LHCN-M2 (cell line): ENCODE data around the gene FAM3A. TPM values are rescaled to one million over a fixed set of nuclear protein-coding genes. Genes with fewer than 3 reads are reported as not detected.
"Not testable (repeated sequence)": the region's sequence is repeated elsewhere in the genome, so short reads cannot be mapped to it uniquely, and the experiment has no call there.

Source experiments
- DNase-seq: peaks from one replicate; pipeline ENCODE4 v3.0.0-alpha.2; 2012; ENCODE audit warnings: low read depth
- total RNA-seq: library from RNA; depleted of rRNA; stranded (reverse); fragments of >200 nt; gene quantifications from 2 replicates; pipeline ENCODE4 v1.2.3, GENCODE V29; 2014

FAM3A gene
- total RNA-seq, 1 experiment from 2014 or later = 46.5 TPM

DNA sequence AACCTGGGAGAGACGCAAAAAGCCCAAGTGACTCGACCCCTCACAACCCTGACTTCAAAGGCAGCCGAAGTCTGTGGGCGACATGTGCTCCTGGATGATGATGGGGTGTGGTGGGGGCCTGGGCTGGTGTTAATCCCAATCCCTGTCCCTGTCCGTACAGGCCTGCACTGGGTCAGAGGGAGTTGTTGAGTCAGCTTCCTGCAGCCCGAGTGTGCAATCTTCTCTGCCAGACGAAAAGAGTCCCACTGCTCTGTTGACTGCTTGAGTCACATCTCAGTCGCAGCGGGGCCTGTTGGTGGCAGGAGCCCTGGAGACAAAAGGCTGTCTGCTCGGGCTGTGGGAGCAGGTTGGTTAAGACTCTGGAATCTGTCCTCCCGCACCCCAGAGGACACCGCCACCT is 10.3 kb downstream of the FAM3A start:
- DNase-seq = peak; percentile 43

DNA sequence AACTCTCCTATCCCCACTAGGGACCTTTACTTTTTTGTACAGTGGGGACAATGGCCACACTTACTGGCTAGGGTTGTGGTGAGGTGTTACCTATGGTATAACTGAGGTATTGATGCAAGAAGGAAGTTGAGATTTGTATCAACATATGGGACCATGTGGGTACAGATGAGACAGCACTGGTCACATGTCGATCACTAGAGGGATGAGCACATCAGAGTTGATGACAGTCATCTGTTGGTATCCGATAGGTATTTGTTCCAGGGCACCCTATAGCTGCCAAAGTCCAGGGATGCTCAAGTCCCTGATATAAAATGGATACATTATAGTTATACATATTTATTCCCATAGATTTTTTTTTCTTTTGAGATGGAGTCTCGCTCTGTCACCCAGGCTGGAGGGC is 13.0 kb downstream of the FAM3A start:
- no peak for DNase-seq

DNA sequence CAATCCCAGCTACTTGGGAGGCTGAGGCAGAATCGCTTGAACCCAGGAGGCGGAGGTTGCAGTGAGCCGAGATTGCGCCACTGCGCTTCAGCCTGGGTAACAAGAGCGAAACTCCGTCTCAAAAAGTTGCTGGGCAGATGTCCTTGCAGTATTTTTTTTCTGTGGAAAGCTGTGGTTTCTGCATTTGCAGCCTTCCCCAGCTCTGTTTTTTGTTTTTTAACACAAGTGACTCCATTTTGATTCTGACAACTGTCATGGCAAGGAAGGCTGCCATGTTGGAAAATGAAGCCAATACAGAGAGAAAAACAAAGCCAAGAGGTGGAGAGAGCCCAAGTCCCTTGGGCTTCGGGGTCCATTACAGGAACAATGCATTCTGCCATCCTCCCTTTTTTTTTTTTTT is 13.9 kb downstream of the FAM3A start:
- DNase-seq = no peak

DNA sequence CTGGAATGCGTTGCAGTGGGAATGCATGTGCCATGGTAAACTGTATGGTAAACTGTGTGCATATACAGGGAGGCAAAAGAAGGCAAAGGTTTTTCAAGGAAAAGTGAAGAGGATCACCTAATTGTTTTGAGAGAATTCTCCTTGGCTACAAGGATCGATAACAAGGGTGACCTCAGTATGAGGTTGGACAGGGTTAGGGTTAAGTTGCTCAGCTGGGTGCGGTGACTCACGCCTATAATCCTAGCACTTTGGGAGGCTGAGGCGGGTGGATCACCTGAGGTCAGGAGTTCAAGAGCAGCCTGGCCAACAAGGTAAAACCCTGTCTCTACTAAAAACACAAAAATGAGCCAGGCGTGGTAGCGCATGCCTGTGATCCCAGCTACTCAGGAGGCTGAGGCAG is 14.6 kb downstream of the FAM3A start:
- DNase-seq = not testable (repeated sequence)

DNA sequence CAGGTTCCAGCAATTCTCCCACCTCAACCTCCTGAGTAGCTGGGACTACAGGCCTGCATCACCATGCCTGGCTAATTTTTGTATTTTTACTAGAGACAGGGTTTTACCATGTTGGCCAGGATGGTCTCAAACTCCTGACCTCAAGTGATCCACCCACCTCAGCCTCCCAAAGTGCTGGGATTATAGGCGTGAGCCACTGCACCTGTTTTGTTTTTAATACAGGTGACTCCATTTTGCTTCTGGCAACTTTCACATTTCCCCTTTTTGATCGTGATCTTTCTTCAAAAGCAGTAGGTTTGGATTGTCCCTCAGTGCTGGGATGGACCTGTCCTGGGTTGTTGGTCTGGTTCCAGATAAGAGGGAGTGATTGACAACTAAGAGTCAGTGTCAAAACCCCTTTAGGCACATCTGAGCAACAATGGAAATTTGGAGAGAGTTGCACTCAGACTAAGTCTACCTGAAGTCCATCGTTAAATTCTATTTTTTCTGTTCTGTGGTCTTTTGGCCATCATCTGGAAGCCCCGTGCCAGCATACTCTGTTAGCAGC is 19.4 kb downstream of the FAM3A start:
- not testable (repeated sequence) for DNase-seq

DNA sequence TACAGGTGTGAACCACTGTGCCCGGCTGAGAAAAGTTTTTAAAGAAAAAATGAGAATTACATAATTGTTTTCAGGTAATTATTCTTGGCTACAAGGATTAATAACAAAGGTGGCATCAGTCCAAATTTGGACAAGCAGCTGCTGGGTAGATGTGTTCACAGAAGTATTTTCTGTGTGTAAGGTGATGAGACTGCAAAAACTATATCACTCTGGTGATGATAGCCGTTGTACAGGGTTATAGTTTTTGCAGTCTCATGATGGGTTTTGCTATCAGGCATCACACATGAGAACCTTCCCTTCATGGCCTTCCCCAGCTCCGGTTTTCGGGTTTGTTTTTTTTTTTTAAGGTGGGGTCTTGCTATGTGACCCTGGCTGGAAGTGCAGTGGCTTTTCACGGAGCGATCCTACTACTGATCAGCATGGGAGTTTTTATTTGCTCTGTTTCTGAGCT is 20.5 kb downstream of the FAM3A start:
- no peak for DNase-seq

DNA sequence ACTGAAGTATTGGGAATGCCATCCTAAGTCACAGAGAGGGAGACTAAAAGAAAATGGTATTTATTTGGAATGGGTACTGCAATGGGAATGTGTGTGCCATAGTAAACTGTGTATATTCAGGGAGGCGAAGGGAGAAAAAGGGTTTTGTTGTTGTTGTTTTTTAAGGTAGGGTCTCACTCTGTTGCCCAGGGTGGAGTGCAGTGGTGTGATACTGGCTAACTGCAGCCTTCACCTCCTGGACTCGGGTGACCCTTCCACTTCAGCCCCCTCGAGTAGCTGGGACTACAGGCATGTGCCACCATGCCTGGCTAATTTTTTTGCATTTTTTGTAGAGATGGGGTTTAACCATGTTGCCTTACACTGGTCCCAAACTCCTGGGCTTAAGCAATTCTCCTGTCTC is 21.3 kb downstream of the FAM3A start:
- DNase-seq = no peak

DNA sequence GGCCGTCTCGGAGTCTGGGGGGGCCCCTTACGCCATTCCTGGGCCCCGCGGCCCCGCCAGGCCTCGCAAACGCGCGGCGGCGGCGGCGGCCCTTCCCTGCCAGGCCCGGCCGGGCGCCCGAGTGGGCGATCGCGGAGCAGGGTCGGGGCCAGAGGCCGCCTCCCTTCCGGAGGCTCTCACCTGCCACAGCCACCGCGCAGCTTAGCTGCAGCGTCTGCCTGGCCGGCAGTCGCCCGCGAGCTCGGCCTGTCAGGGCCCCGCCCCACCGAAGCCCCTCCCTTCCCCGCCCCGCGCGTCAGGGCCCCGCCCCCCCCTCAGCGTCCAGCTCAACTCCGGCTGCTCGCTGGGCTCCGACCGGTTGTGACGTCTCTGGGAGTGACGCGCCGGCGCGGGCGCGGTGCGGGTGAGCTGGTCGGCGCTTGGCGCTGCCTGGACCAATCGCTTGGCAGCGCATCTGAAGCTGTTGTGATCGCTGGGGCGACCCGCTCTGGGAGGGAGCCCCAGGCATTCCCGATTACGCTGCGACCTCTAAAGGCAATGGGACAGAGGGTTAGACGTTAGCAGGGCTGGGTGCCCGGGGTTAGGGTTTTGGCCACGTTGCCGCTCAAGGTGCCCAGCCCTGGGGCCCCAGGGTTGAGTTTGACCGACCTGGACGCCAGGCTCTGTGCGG is 25.5 kb downstream of the FAM3A start, which contains the start of gene SLC10A3:
Gene SLC10A3 (minus strand): TSS at position 216 of the 670 bp plus-strand sequence. CDS start 1,689 bp downstream, outside the sequence.
- peak; percentile 90 for DNase-seq

DNA sequence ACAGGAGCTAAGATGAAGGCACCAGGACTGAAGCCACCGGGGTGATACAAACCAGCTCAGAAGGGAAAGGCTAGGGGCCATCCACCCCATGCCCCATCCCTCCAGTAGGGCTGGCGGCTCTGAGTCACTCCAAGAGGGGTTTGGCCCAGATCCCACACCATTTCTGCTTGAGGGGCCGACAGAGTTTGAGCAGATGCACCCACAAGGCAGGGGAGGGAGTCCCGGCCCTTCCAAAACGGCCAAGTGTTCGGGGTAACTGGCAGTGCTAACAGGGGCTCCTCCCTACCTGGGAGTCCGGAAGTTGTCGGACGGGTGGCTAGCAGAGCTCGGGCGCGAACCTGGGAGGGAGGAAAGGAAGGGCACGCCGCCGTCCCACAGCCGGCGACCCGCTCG is 26.0 kb downstream of the FAM3A start:
- DNase-seq = peak; percentile 67

DNA sequence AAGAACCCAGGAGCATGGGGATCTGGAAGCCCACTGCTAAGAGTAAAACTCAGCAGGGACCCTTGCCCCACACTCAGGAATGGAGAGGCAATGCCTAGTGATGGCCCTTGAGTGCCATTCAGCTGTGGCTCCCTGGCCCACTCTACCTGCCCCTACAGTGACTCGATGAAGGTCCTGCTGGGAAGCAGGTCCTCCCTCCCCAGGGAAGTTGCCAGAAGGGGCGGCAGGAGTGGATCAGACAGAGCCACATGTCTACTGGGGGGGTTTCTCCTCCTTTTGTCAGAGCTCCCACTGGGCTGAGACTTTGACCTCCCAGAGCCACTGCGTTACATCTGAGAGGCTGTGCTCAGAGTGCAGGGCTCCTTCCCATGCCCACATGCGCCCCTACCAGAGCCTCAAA is 26.9 kb downstream of the FAM3A start:
- DNase-seq = no peak

DNA sequence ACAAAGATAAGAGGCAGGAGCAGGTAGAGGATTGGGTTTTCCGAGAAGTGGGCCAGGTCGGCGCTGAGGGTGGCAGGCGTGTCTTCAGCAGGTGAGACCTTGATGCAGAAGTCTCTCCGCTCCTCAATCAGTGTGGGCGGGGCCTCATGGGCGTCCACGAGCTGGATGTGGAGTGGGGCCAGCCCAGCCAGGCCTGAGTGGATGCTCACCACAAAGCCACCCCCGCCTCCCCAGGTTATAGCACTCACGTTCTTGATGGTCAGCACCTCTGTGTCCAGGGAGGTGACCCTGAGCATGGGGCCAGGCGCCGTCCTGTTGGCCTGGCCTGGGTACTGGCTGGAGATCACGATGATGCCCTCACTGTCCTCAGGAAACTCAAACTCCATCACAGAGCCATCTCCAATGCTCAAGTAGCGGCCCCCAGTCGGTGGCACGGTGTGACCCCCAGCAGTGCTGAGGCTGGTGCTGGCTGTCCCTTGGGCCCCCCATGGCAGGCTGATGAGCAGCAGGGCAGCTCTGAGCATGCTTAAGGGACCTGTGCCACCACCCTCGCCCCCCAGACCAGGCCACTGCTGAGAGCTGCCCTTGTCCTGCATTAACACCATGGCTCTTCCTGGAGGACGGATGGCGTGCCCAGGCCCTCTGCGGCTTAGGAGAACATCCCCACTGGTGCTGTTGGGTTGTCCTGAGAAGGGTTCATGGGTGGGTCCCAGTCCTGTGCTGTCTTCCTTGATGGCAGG is 27.5 kb downstream of the FAM3A start:
- DNase-seq = no peak

DNA sequence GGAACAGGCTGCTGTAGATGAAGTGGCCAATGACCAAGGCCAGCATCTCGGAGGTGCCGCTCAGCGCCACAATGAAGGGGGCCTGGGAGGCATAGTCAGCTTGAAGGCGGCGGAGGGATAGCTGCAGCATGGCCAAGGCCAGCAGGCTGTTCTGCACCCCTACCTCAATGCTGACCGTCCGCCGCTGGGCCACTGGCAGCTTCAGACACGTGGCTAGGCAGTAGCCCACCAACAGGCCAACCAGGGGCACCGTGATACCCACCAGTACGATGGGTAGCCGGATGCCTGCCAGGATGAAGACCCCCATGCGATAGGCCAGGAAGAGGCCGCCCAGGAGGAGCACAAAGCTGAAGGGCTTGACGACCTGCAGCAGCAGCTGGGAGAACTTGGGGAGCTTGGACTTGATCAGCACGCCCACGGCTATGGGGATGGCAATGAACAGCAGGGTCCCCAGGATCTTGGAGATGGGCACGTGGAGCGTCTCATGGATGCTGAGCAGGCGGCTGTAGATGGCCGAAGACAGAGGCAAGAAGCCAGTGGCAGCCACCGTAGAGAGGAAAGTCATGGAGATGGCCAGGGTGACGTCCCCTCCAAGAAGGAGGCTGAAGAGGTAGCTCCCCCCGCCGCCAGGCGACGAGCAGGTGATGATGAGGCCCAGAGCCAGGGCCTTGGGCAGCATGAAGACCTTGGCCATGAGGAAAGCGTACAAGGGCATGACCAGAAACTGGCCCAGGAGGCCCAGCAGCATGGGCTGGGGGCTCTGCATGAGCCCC is 28.3 kb downstream of the FAM3A start:
- no peak for DNase-seq

DNA sequence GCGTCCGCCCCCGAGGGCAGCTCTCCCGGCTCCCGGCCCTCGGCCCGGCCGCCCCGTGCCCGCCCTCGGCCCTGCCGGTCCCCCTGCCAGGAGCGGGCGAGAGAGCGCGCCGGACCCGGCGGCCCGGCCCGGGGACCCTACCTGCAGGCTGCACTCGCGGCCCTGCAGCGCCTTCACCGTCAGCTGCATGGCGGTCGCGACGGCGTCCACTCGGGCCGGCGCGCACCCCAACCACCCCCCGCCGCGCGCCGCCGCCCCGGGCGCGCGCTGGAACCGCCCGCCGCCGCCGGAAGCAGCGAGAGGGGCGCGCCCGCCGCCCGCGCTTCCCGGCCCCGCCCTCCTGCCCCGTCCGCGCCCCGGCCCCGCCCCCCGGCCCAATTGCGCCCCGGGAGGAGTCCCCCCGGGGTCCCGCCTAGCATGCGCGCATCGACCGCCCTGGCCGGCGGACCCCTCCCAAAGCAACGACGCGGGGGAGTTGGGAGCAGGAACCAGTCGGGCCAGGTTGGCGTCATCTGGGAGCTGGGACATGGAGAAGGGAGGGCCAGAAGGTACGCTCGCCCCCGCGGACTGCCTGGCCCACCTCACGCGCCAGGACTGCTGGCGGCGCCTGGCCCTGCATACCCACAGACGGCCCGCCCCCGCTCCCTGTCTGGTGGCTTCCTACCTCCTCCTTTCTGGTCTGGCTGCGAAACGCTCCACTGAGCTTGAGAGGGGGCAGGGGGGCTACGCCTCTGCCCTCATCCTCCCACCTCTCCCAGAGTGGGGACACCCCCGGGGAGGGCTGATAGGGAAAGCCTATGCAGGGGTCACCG is 29.4 kb downstream of the FAM3A start, which contains the start of gene UBL4A:
Gene UBL4A (minus strand): TSS at position 220 of the 812 bp plus-strand sequence. CDS start 31 bp downstream, at position 189.
- DNase-seq = no peak

DNA sequence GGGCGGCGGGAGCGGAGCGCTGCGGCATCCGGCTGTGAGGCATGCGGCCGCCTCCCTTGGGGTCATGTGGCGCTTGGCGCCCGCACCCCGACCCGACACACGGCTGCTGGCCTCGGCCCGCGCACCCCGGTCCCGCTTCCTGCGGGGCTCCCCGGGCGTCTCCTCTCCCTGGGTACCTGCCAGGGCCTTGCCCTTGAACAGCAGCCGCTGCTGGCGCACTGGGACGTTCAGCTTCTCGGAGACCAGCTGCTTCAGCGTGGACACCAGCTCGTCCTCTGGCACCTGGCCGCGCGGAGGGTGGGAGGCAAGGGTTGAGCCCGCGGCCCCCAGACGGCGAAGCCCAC is 30.0 kb downstream of the FAM3A start:
- no peak for DNase-seq

DNA sequence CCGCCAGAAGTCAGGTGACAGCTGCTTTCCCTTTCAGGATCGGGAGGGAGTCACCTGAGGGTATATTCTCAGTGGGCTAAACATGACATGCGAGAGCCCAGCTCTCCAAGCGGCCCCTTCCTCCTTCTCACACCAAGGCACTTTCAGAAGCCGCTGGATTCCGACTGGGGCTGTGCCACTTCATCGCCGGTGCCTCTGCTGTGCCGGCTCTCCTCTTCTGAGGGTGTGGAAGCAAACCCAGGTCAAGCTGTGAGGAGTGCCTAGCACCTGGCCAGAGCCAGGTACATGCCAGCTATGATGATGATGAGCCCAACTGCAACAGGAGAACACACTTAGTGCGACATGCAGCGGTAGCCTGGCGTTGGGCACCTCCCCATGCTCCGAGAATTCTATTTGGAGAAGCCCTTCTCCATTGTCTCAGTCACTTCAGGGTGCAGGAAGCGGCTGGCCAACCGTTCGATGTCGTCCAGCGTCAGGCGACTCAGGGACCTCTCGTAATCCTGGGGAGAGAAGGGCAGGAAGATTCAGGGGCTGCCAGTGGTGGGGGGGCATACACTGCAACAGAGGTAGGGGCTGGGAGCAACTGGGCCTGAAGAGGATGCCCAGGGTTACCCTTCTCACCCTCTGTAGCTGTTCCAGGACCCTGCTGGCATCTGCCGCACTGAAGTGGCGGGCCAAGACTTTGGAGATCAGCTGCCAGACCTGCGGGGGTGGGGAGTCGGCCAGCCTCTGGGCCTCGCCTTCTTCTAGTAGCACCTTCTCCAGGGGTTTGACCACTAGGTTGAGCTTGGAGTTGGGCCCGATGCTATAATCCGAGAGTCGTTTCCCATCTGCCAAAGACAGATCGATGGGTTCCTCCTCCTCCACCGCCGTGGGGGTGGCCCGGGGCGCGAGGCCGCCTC is 30.6 kb downstream of the FAM3A start:
- DNase-seq = no peak

DNA sequence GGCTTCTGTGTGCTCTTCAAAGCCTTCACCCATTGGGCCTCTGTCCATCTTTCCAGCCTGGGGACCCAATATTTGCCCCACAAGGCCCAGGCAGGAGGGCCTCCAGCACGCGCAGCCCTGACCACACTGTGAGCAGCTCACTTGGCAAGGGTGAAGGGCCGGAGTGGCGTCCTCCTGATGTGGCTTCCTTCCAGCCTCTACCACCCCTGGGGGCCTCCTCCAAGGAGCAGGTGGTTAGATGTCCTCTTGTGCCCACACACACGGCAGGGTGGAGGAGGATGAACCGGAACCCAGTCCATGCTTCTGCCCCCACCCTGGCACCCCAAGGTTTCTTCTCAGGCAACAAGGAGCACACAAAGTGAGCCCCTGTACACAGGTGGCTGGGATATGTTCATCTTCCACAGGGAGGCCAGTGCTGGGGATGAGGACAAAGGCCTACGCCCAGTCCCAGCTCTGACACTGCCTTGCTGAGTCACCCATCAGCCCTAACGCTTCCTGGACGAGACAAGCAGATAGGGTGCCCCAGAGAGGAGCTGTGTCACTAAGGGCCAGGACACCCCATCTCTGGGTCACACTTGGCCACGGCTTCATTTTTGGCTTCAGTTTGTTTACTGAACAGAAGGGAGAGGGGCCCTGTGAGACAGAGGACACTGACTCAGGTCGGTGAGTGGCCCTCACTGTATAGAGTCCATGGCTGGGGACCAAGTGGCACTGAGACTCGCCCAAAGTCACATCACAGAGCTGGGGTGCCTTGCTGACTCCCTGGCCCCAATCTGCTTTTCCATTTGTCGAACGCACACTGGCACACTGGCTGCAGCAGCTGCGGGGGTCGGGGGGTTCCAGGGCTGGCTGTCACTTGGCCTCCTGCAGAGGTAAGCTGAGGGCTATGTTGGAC is 31.5 kb downstream of the FAM3A start:
- DNase-seq = no peak

DNA sequence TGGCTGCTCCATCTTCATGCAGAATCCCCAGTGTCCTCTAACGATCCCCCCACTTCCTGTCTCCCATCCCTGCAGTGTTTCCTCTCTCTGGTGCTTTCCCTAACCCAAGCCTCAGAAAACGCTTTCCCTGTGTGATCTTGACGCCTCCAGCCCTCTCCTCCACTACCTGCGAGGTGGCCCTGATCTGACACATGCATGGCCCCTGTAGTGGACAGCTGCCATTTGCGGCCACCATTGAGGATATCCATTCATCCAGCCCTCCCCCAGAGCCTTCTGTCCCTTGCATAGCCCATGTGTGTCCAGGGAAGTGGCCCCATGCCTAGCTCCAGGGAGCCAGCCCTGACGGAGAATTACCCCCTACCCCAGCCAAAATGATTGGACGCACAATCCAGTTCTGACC is 32.7 kb downstream of the FAM3A start:
- DNase-seq = no peak

DNA sequence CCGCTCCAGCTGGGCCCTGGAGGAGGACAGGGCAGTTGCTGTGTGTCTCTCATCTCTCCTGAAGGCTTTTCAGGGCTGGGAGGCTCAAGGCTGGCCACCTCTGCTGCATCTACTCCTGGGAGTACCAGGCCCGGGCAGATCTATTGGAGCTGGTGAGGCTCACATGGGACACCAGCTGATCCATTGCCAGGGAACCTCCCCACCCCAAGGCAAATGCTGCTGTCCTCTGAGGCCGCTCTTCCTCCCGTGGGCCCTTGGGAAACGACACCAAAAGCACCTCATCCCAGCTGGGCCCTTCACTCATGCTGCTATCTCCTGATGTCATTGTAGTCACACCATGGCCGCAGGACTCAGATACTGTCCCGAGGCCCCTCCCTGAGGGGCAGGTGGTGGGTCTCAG is 33.2 kb downstream of the FAM3A start:
- DNase-seq = no peak
